Brain pericyte (primary cell): ENCODE results near the gene ITGBL1.
A peak's percentile ranks its signal among the peaks of the same experiment; 100 is the strongest.
"Not testable (repeated sequence)": the region's sequence is repeated elsewhere in the genome, so short reads cannot be mapped to it uniquely, and the experiment has no call there.

ENCODE experiments used
- DNase-seq: peaks from one replicate; pipeline ENCODE4 v3.0.0-alpha.2; 2012; ENCODE audit warnings: low read depth, low spot score

ITGBL1 gene

GRCh38 chr13:101512650-101513049 is 60.2 kb downstream of the ITGBL1 start:
- DNase-seq: no peak

GRCh38 chr13:101514100-101514499 is 61.6 kb downstream of the ITGBL1 start:
- DNase-seq: no peak

GRCh38 chr13:101514695-101515275 is 62.3 kb downstream of the ITGBL1 start:
- no peak for DNase-seq

- no peak for DNase-seq
Observed at GRCh38 chr13:101515504-101515903, 63.0 kb downstream of the ITGBL1 start.

GRCh38 chr13:101516262-101516661 is 63.8 kb downstream of the ITGBL1 start:
- no peak for DNase-seq

GRCh38 chr13:101520672-101521071 is 68.2 kb downstream of the ITGBL1 start:
- DNase-seq: no peak

- no peak for DNase-seq
Observed at GRCh38 chr13:101521371-101521770, 68.9 kb downstream of the ITGBL1 start.

- DNase-seq: no peak
Observed at GRCh38 chr13:101522607-101523006, 70.1 kb downstream of the ITGBL1 start.

GRCh38 chr13:101523154-101524131 is 71.0 kb downstream of the ITGBL1 start:
- DNase-seq: no peak

- DNase-seq: no peak
Observed at GRCh38 chr13:101527130-101527529, 74.7 kb downstream of the ITGBL1 start.

GRCh38 chr13:101529422-101529821 is 76.9 kb downstream of the ITGBL1 start:
- peak; percentile 50 for DNase-seq

GRCh38 chr13:101530293-101530692 is 77.8 kb downstream of the ITGBL1 start:
- no peak for DNase-seq

GRCh38 chr13:101535192-101535746 is 82.8 kb downstream of the ITGBL1 start:
- DNase-seq: no peak

- no peak for DNase-seq
Observed at GRCh38 chr13:101536079-101536478, 83.6 kb downstream of the ITGBL1 start.

- DNase-seq: not testable (repeated sequence)
Observed at GRCh38 chr13:101544544-101544943, 92.1 kb downstream of the ITGBL1 start.

- no peak for DNase-seq
Observed at GRCh38 chr13:101544979-101545378, 92.5 kb downstream of the ITGBL1 start.

GRCh38 chr13:101545521-101545920 is 93.0 kb downstream of the ITGBL1 start:
- DNase-seq: no peak

- no peak for DNase-seq
Observed at GRCh38 chr13:101552286-101552685, 99.8 kb downstream of the ITGBL1 start.

GRCh38 chr13:101552786-101553185 is 100.3 kb downstream of the ITGBL1 start:
- no peak for DNase-seq

- DNase-seq: no peak
Observed at GRCh38 chr13:101554420-101555125, 102.1 kb downstream of the ITGBL1 start.

- DNase-seq: no peak
Observed at GRCh38 chr13:101555610-101556009, 103.1 kb downstream of the ITGBL1 start.

GRCh38 chr13:101556676-101557123 is 104.2 kb downstream of the ITGBL1 start:
- DNase-seq: no peak
